NCI-H146 (cell line): ENCODE measurements around the gene CSF1.
"Not testable (repeated sequence)": the region's sequence is repeated elsewhere in the genome, so short reads cannot be mapped to it uniquely, and the experiment has no call there.

ENCODE experiments used
- DNase-seq: peaks from one replicate; lab custom pipeline; 2025; lab: John Stamatoyannopoulos, UW

Gene CSF1

DNA sequence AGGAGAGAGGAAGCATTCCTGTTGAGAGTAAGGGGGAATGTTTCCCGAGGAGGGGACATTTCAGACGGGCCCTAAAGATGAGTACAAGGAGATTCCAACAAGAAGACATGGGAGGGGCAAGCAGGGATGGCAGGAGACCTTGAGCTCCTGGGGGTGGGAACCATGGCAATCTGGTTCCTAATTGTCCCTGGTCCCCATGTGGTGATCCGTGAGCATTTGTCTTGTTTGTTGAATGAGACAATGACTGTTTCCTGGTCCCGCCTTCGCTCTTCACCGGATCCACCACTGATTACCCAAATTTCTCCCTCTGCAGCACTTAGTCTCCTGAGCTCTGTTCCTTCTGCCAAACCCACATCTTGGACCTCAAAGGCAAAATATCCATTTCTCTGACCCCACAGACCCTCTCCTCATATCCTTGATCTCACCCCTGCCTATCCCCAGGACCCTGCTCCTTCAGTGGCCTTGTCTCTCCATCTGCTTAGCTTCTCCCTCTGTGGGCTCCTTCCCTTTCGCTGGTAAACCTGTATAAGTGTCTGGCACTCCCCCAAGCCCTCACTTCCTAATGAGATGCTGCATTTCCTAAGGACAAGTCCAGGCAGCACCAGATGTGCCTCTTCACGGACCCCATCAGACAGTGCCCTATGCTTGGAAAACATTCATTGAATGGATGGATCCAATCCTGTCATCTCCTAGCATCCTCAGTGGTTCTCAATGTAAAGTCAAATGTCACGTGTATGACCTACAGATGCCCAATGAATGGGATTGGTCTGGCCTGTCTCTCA lies 8.3 kb upstream of the CSF1 start:
- no peak for DNase-seq

DNA sequence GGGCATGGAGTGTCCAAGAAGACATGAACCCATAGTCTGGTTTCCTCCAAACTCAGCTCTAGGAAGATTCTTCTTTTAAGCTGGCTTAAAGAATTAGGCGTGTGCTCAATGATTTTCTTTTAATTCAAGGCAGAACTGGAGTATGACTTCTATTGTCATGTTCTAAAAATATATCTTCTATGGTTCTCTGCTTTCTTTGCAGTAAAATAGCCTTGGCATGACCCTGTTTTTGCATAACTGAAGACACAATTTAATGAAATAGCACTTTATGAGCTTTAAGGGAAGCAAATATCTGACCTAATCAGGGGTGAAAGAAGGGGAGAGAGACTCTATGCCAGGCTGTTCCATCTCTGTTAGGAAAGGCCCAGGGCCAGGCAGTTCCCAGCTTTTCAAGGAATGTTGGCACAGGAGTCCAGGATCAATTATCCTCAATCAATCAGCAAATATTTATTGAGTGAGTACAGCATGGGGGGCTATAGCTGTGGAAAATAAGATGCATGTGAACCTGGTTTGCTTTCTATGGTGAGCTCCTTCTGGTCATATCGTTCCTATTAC lies 7.2 kb upstream of the CSF1 start:
- DNase-seq, result peak; percentile 11

DNA sequence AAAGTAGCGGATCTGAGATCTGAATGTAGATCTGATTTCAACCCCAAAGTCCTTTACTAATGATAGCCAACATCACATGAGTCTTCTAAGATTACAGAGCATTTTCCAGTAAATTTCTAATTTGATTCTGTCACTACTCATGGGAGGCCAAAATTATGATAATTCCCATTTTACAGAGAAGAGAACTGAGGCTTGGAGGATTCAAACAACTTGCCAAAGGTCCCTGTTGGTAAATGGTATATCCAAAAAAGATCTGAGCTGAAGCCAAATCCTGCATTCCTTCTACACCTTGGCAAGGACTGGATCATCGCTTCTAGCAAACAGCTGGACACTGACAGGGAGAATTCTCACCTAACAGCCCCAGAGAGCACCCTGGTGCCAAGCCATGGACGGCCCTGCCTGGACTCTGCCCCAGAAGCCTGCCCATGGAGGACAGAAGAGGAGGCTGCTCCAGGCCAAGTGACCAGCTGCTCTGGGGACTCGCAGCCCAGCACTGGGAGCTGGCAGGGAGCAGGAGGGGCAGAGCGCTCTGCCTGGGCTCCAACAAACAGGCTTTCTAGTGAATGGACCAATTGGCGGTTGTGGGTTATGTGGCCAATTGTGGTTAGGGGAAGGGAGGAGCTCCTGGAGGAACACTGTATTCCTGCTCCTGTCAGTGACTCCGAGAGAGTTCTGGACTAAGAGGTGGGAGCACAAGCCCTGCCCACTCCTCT lies 6.4 kb upstream of the CSF1 start:
- no peak for DNase-seq

DNA sequence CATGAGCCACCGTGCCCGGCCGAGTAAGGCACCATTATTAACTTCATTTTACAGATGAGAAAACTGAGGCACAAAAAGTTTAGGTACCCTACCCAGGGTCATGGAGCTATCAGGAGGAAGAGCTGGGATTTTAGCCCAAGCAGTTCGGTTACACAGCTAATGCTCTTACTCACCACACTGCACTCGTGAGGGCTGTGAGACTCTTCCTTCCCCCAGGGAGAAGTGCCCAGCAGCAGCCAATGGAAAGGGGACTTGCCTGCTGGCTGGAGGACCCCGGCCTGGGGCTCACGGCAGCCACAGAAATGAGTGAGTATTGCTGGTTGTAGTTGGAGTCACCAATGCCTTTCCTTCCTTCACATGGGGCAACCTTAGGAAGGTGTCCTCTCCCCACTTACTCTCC lies 5.2 kb upstream of the CSF1 start:
- no peak for DNase-seq

DNA sequence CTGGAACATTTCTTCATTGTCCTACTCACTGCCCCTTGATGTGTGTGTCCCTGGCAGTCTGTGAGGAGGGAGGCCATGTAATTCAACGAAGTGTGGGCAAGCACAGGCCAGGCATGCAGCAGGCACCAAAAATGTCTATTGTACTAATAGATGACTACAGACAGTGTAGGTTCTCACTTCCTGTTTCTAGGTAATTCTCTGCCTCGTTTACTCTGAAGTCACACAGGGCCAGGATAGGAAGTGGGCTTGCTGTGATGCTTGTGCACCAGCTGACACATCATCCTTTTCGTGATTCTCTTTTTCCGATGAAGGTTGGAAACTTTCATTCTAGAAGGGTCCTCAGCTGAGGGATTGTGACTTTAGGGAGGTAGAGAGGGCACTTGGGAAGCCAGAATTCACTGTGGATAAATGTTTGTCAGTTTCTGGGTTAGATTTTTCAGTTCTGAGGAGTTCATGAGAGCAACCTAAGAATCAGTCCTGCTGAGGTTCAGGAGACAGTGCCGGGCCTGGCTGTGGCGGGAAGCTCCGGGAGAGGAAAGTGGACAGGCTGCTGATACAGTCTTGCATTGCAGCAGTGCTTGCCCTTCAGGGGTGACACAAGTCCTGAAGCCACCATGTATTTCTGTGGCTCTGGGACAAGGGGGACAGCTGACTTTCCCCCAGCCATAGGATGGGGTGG lies 4.3 kb upstream of the CSF1 start:
- DNase-seq, result no peak

DNA sequence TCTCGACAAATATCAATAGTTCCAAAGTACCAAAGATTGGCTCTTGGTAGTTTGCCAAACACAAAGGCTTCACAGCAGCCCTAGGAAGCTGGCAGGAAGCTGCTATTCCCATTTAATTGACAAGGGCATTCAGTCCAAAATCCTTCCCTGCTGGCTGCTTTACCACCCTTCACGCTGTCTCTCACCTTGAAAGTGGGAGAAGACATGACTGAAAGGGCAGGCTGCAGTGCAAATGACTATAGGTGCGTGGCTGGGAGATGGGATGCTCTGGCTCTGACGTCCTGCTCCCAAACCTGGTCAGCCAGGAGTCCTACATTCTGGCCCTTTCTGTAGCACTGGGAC lies 3.8 kb upstream of the CSF1 start:
- no peak for DNase-seq

DNA sequence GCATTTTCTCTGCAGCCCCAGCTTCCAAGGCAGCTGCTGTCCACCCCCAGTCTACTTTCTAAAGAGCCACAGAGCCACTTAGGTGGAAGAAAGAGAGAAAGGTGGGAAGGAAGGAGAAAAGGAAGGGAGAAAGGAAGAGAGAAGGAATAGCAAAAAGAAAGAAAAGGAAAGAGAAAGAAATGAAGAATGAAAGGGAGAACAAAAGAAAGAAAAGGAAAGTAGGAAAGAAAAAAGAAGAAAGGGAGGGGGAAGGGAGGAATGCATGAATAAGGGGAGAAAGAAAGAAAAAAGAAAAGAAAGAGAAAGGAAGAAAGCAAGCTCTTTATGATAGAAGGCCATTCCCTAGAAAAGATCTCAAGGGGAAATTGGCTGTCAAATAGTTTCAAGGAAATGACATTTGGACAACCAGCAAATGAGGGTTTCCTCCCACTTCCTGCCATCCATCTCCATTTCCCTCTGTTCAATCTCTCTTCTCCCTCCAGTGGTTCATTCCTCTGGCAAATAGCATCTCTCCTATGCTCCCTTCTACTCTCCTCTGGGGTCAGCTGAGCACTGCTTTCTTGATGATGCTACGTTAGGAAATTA lies 3.4 kb upstream of the CSF1 start:
- DNase-seq, result no peak

DNA sequence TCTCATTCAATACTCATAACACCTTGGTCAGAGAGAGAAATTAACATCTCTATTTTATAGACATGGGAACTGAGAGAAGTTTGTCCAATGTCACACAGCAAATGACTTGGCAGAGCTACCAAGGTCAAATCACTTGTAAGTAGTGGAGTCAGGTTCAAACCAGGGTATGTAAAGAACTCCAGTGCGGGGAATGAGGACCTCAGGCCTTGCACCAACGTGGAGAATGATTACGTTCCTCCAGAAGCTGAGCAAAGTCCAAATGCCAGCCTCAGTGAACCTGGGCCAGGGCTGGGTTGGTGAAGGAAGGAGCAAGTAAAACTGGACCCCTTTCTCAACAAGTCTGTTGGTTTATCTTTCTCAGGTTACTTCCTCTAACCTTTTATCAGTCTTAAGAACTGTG lies 1.8 kb upstream of the CSF1 start:
- DNase-seq, result no peak

DNA sequence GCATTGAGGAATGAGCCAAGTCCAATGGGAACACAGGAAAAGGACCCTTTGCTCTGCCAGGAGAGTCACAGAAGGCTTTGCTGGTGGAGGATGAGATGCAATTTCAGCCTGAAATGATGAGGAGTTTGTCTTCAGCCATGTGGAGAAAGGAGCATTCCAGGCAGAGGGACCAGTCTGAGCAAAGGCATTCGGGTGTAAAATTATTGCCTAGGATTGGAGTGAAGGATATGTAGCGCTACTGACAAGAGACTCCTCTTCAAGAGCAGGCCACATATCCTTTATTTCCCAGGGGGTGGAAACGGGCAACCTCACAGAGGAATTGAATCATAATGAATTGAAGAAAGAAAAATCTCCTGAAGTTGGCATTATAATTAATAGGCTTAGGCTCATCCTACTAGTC lies 1.1 kb upstream of the CSF1 start:
- no peak for DNase-seq

DNA sequence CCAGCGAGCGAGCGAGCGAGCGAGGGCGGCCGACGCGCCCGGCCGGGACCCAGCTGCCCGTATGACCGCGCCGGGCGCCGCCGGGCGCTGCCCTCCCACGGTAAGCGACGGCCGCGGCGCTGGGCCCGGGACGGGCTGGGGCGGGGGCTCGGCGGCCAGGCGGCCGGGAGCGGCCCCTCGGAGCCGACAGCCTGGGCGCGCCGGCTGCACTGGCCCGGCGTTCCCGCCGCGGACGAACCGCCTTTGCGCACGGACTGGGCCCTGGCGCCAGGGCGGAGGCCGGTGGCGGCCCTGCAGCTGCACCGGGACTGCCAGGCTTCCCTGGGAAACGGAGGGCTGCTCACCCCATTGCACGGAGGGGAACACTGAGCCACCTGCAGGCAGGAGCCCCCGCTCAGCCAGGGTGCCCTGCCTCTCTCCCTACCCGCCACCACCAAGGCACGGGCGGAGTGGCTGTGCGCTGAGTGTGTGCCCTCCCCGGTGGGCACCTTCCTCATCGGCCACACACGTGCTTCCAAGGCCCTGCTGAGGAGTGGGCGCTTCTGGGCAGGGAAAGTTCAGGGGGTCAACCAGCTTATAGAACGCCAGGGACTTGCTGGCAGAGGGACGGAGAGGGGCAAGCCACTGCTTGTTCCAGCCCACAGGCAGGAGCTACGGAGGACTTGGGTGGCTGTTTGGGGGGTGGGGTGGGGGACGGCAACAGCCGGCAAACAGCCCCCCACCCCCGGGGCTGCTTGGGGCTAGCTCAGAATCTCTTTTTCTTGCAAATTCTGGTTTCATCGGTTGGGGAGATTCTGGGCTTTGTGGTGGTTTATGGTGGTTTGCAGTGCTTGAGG lies 532 bp downstream of the CSF1 start:
- DNase-seq, result peak; percentile 24

DNA sequence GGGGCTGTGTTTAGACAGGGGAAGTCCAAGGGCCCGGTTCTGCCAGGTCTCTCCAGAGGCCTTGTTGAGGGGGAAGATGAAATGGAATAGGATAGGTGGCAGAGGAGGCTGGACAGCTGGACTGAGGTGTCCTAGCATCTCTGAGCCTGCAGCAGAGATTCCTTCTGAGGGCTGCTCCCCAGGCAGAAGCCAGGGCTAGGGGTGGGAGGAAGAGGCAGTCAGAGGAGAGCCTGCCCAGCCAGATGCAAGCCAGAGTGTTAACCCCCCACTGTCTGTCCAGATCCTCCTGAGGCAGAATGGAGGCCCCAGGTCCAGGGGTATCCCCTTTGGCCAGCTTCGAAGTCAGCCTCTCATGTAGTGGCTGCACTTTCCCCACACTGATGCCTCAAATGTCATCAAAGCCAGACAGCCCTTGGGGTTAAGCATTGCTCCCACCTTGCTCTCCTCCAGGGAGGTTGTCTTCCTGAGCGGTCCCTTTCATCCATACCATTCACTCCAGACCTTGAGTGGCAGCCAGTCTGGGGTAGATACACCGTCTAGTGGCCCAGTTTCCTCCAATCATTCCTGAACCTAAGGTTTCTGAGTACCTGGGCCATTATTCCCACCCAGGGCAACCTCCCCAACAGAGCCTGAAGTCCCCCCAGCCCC lies 1.7 kb downstream of the CSF1 start:
- no peak for DNase-seq

DNA sequence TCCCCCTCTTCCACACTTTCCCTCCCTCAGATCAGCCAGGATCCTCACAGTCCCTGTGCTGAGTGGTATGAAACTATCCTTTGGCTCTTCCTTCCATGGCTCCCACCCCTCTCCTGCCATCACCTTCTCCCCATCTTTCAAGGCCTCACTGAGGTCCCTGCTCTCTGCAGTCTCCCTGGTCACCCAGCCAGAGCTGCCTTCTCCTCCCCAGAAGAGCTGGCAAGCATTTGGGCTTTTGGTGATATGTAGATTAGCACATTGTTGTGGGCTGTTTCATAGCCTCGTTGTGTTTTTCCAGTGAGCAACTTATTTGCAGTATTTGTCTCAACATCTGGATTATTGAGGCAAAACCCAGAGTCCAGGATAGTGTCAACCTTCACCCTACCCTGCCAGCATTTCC lies 2.2 kb downstream of the CSF1 start:
- no peak for DNase-seq

DNA sequence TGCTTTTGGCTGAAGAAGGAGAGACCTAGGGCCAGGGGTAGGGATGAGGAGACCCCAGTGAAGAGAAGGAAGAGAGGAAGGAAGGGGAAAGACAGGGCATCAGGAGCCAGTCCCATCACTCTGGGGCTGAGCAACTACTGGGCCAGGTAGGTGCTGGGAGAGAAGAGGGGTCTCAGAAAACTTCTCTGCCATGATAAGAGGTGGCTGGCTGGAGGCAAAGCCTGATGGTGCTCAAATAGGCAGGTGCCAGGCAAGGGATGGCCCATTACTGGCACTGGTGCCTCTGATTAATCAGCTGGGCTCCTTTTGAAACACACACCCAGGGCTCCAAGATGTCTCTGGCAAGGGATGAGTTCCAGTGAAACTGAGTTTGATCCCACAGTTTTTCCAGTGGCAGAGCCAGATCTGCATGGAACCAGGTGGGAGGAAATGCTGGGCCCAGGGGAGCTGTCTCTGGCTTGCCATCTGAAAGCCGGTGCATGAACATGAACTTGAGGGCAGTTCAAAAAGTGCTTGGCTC lies 2.8 kb downstream of the CSF1 start:
- no peak for DNase-seq

DNA sequence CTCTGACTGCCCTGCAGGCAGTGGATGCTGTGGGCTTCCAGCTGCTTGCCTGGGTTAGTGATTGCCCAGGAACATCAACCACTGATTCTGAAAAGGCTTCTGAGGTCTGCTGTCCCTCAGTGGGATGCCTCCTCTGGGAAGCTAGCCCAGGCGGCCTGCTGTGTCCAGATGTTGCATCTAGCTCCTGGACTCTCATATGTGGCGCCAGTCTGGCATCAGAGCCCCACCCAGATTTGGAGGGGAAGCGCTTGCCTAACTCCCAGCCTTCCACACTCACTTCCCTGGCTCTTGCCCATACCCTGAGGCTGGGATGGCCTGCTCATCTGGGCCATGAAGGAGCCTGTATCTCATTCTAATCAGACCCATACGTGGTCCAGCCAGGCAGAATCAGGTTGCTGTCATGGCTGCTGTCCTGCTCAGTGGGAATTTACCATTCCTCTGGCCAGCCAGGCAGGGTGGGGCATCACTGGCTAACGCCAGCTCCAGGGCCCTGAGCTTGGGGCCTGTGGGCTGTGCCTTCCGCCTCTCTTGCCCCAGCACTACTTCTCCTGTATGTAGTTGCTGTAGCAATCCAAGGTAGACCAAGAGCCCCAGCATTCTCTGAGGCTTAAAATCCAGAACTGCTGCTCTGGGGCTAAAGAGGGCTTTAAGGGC lies 4.1 kb downstream of the CSF1 start:
- DNase-seq, result no peak

DNA sequence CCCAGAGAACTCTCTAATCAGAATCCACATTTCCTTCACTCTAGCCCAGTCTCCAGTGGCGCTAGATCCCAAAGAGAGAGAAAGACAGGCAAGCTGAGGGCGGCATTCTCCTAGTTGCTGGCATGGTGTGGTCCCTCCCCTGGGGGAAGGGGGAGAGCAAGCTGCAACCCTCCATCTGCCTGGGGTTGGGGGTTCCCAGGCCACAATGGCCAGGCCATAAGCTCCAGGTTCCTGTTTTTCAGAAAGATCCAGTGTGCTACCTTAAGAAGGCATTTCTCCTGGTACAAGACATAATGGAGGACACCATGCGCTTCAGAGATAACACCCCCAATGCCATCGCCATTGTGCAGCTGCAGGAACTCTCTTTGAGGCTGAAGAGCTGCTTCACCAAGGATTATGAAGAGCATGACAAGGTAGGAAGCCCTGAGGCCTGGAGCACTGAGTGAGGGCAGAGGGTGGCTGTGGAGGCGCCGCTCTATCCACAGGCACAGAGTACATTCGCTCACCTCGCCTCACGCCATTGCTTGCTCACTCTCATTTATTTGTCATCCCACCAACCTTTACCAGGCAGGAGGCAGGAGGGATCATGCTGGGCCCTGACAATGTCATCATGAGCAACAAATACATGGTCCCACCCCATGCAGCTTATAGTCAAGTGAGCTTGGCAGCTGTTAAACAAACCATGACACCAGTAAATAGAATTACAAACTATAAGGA lies 6.6 kb downstream of the CSF1 start:
- DNase-seq, result peak; percentile 16

DNA sequence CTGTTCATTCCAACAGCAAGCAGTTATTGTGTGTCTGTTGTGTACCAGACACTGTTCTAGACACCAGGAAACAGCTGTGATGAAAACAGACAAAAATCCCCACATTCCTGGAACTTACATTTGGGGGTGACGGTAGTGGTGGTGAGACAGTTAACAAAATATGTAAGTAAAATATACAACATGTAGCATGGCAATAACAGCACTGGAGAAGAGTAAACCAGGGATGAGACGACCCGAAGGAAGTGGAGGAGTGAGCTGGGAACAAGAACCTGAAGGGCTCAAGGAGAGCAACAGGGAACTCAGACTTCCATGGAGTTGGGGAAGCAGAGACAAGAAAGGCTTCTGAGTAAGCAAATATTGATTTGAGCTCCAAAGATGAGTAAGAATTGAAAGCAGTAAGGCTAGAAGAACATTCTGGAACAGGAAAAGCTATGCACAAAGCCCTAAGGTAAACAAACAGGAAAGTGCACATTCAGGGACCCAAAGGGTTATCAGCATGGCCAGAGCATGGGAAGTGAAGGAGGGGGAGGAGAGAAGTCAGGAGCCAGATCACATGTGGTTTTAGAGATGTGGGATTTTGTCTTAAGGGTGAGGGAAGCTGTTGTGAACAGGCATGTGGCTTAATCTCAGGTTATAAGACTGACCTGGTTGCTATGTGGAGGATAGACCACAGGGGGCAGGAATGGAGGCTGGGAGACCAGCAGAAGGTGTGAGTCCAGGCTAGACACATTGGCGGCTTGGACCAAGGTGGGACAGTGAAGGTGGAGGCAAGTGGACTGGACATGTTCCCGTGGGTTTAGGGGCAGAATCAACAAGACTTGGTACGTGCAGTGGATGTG lies 7.3 kb downstream of the CSF1 start:
- no peak for DNase-seq

DNA sequence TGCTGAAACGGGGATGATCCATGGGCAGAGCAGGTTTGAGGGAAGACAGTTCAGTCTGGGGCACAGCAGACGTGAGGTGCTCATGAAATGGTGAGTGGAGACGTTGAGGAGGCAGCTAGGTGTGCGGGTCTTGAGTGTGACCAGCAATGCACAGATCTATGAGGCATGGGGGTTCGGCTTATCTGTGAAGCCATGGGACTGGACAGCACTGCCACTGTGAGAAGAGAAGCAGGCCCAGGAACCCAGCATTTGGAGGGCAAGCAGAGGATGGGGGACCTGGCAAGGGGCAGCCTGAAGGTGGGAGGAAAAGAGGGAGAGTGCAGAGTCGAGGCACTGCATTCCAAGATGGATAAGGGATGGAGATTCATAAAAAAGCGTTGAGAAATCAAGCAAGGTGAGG lies 8.0 kb downstream of the CSF1 start:
- DNase-seq, result no peak

DNA sequence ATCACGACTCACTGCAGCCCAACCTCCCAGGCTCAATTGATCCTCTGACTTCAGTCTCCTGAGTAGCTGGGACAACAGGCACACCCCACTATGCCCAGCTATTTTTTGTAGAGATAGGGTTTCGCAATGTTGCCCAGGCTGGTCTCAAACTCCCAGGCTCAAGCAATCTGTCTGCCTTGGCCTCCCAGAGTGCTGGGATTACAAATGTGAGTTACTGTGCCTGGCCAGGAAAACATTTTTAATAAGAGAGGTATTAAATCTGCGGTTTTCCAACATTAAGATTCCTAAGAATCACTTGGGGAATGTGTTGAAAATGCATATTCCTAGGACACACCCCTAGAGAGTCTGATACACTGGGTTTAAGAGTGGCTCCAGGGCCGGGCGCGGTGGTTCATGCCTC lies 8.7 kb downstream of the CSF1 start:
- no peak for DNase-seq

DNA sequence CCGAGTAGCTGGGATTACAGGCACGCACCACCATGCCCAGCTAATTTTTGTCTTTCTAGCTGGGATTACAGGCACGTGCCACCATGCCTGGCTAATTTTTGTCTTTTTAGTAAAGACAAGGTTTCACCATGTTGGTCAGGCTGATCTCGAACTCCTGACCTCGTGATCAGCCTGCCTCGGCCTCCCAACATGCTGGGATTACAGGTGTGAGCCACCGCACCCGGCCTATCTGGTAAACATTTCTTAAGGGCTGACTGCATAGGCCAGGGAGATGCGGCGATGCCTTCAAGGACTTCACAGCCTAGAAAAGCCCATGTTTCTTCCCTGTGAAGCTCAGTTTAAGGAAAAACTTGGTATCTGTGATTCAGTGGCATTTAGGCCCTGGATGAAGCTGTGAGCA lies 9.7 kb downstream of the CSF1 start:
- not testable (repeated sequence) for DNase-seq
